ENCODE data around the gene MRM2. TPM values are rescaled to one million over a fixed set of nuclear protein-coding genes. Genes with fewer than 3 reads are reported as not detected.
A peak's percentile ranks its signal among the peaks of the same experiment; 100 is the strongest.

MRM2 gene
- total RNA-seq, 4 donors from 2014 or later = 13.4 to 24.7 (median 15.8) TPM

DNA sequence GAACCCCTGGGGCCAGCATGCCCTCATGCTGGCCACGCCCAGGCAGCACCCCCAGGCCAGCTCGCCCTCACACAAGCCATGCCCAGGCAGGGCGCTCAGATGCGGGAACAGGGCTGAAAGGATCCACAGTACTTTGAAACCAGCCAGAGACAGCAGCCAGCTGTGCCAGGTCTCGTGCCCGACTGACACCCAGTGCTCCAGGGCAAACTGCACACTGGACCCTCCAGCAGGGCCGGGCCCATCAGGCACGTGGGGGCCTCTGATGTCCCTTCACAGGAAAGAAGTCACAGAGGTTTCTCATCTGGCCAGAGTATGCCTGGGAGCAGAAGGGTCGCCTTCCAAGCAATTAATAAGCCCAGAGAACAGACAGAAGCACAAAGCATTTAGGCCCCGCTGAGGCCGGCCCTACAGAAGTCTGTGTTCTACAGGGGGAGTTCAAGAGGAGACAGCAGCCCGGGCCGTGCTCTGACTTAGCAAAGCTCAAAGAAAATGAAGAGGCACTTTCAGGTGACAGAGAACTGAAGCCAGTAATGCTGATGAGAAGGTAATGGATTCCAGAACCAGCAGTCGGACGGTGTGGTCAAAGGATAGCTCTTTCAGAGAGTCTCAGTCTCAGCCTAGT, 30.6 kb downstream of the MRM2 start:
- Histone ChIP-seq H3K27ac (no peak overlapping the region), H3K4me3 (no peak overlapping the region), H3K9me3 (no peaks in the 10 kb centered on the region), H3K36me3 (peaks cover 0 to 86% (median 2%) of the 10 kb centered on the region in 3 donors), H3K4me1 (peaks cover 0 to 9% (median 0%) of the 10 kb centered on the region in 4 donors), H3K27me3 (no peaks in the 10 kb centered on the region)
- 76 to 83% methylated on average over 11 to 15 of the region's 15 CpGs for WGBS, 2 donors
- TF ChIP-seq EP300 (IDR thresholded peaks at IDR 0.05) = no peak
- TF ChIP-seq POLR2A (IDR thresholded peaks at IDR 0.05) = no peak
- TF ChIP-seq, protein P1, sequence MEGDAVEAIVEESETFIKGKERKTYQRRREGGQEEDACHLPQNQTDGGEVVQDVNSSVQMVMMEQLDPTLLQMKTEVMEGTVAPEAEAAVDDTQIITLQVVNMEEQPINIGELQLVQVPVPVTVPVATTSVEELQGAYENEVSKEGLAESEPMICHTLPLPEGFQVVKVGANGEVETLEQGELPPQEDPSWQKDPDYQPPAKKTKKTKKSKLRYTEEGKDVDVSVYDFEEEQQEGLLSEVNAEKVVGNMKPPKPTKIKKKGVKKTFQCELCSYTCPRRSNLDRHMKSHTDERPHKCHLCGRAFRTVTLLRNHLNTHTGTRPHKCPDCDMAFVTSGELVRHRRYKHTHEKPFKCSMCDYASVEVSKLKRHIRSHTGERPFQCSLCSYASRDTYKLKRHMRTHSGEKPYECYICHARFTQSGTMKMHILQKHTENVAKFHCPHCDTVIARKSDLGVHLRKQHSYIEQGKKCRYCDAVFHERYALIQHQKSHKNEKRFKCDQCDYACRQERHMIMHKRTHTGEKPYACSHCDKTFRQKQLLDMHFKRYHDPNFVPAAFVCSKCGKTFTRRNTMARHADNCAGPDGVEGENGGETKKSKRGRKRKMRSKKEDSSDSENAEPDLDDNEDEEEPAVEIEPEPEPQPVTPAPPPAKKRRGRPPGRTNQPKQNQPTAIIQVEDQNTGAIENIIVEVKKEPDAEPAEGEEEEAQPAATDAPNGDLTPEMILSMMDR (IDR thresholded peaks at IDR 0.05) = no peak
- DNase-seq (ENCODE audit: low spot score in 2 of 2) = no peak

DNA sequence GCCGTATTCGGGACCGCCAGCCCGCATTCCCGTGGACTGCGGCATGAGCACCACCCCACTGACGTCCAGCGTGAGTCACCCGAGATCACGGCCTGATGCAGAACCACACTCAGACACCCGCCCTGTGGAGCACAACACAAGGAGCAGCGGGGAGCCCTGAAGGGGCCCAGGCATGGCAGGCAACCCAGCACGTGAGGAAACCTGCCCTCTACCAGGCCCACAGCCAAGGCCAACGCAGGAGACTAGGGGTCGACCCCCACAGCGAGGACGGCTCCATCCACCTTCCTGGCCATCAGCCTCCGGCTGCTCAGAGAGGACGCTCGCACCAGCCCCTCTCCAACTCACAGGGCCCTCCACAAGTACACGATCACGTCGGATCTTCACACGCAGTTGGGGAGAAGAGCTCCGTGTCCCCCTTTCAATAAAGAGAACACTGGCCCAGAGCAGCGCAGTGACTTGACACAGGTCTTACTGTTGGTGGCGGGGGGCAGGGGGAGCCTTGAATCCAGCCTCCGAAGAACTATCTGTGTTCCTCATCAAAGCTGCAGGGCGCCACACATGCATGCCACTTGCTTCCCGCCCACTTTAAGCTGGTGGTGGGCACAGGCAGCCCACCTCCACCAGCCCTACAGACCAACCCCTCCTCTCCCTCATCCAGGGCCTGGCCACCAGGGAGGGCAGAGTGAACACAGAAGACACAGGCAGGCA, 31.3 kb downstream of the MRM2 start:
- 88 to 91% methylated on average over 28 to 30 of the region's 30 CpGs for WGBS, 2 donors
- no peak for TF ChIP-seq POLR2A (IDR thresholded peaks at IDR 0.05)
- no peak for TF ChIP-seq EP300 (IDR thresholded peaks at IDR 0.05)
- TF ChIP-seq, protein P1 (IDR thresholded peaks at IDR 0.05) = no peak
- peaks cover 0 to 9% (median 0%) of the 10 kb centered on the region in 4 donors for H3K4me1 ChIP-seq
- H3K27me3 ChIP-seq = no peaks in the 10 kb centered on the region
- no peak overlapping the region for H3K4me3 ChIP-seq
- no peak for DNase-seq (ENCODE audit: low spot score in 2 of 2)
- H3K27ac ChIP-seq = no peak overlapping the region
- H3K9me3 ChIP-seq = no peaks in the 10 kb centered on the region
- peaks cover 0 to 80% (median 0%) of the 10 kb centered on the region in 3 donors for H3K36me3 ChIP-seq

DNA sequence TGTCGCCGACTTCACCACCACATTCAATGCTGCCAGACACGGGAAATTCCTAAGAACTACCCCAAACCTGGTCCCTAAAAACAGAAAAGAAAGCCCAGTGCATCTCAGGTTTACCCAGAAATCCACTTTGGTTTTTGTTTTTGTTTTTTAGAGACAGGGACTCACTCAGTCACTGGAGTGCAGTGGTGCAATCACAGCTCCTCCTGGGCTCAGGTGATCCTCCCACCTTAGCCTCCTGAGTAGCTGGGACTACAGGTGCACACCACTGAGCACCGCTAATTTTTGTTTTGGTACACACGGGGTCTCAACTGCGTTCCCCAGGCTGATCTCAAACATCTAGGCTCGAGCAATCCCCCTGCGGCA, 32.1 kb downstream of the MRM2 start:
- Histone ChIP-seq H3K4me3 (no peak overlapping the region), H3K27me3 (no peaks in the 10 kb centered on the region), H3K4me1 (peaks cover 0 to 13% (median 0%) of the 10 kb centered on the region in 4 donors), H3K9me3 (no peaks in the 10 kb centered on the region), H3K36me3 (peaks cover 0 to 79% (median 0%) of the 10 kb centered on the region in 3 donors), H3K27ac (no peak overlapping the region)
- TF ChIP-seq, protein P1 (IDR thresholded peaks at IDR 0.05) = no peak
- TF ChIP-seq POLR2A (IDR thresholded peaks at IDR 0.05) (no peak), EP300 (IDR thresholded peaks at IDR 0.05) (no peak)
- WGBS, 2 donors = 84 to 89% methylated on average over 8 of the region's 8 CpGs
- DNase-seq (ENCODE audit: low spot score in 2 of 2) = no peak

DNA sequence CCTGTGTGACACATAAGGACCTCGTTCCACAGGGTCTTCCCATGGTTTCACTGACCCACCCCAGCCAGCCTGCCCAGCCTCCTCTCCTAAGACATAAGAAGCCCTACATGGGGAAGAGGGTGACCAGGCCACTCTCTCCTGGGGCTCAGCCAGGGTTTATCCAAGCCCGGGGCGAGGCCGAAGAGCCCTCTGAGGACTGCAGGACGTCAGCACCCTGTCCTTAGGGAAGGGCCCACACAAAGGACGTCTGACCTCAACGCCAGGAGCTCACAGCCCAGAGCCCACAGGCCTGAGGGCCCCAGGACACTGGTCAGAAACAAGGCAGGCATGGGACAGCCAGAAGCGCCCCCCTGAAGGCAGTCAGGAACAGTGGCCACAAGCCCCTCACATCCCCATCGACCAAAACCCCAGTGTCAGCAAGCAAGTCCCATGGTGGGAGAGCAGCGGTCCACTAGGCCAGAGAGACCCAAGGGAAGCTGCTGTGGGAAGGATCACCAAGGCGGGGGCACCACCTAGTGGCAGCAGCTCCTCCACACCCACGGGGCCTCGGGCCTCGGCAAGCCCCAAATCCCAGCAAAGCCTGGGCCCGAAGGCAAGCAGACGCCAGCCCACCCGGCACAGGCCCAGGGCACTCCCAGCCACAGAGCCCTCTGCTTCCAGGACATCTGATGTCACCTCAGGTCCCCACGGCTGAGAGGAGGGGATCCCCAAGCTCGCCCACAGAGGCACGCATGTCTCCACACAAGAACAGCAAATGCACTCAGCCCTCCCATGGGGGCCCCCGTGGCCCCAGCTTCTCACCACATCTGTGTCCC, 32.7 kb downstream of the MRM2 start:
- no peak overlapping the region for H3K27ac ChIP-seq
- DNase-seq (ENCODE audit: low spot score in 2 of 2) = peak; percentile 52 to 69
- peaks cover 0 to 13% (median 0%) of the 10 kb centered on the region in 4 donors for H3K4me1 ChIP-seq
- H3K27me3 ChIP-seq = no peaks in the 10 kb centered on the region
- peaks cover 0 to 73% (median 0%) of the 10 kb centered on the region in 3 donors for H3K36me3 ChIP-seq
- H3K4me3 ChIP-seq = no peak overlapping the region
- WGBS, 2 donors = 45 to 58% methylated on average over 18 of the region's 21 CpGs
- TF ChIP-seq POLR2A (IDR thresholded peaks at IDR 0.05) (no peak), EP300 (IDR thresholded peaks at IDR 0.05) (no peak)
- TF ChIP-seq, protein P1 (IDR thresholded peaks at IDR 0.05) = peak; percentile 49 to 93 (median 75)
- no peaks in the 10 kb centered on the region for H3K9me3 ChIP-seq

Measured in tibial nerve (tissue), 4 donors.